GM12875 (cell line): ENCODE data around the gene RAD54L.

Experiments
- H3K4me3 ChIP-seq: one replicate; pipeline ENCODE4 v1.5.1; 2011; ENCODE audit warnings: low read depth, low read length, control low read depth
- CTCF ChIP-seq: IDR thresholded peaks from 2 replicates; pipeline ENCODE4 v1.5.1; 2011; ENCODE audit warnings: low read depth, mild to moderate bottlenecking, control low read depth, inconsistent platforms, low read length, moderate library complexity, borderline replicate concordance; ENCODE audit not compliant: insufficient read depth

The RAD54L gene

GRCh38 chr1:46281021-46281420 lies 33.5 kb downstream of the RAD54L start:
- no peak overlapping the region for H3K4me3 ChIP-seq
- TF ChIP-seq CTCF, result no peak

- TF ChIP-seq CTCF, result no peak
Measured at GRCh38 chr1:46284058-46284457, 36.5 kb downstream of the RAD54L start.

GRCh38 chr1:46284597-46285564 lies 37.3 kb downstream of the RAD54L start:
- no peak overlapping the region for H3K4me3 ChIP-seq
- no peak for TF ChIP-seq CTCF

More at GRCh38 chr1:46284058-46284457, 36.5 kb downstream of the RAD54L start:
- H3K4me3 ChIP-seq, result no peak overlapping the region

DNA sequence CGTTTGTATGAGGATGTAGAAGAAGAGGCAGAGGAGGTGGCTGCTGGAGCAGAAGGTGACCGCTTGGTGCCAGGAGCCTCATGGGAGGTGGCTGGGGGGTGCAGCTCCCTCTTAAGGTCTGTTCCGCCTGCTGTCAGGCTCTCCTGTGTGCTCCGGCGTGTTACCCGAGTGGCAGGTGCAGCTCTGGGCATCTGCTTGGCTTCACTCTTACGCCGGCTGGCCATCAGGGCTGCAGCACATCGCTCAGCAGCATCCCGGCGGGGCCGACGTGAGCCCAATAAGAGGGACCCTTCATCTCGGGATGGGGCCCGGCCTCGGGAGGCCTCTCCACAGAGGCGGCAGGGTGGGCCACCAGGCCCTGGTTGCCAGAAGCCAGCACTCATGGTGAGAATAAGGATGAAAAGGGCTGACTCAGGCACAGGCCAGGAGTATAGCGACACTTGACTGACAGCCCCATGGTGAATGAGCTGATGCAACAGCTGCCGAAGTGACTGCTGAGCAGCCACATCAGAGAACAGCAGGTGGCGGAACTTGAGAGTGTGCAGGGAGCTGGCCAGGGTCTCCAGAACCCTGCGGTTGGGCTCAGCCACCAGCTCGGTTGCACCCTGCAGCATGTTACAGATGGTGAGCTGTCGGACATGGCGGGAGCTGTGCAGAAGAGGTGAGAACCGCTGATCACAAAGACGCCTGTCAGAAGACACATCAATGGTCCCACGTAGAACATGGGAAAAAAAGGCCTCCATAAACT lies 38.3 kb downstream of the RAD54L start:
- no peak overlapping the region for H3K4me3 ChIP-seq
- TF ChIP-seq CTCF, result no peak

- no peak overlapping the region for H3K4me3 ChIP-seq
- no peak for TF ChIP-seq CTCF
Measured at GRCh38 chr1:46288485-46289133, 41.0 kb downstream of the RAD54L start.

- no peak for TF ChIP-seq CTCF
Measured at GRCh38 chr1:46289134-46289494, 41.6 kb downstream of the RAD54L start.

DNA sequence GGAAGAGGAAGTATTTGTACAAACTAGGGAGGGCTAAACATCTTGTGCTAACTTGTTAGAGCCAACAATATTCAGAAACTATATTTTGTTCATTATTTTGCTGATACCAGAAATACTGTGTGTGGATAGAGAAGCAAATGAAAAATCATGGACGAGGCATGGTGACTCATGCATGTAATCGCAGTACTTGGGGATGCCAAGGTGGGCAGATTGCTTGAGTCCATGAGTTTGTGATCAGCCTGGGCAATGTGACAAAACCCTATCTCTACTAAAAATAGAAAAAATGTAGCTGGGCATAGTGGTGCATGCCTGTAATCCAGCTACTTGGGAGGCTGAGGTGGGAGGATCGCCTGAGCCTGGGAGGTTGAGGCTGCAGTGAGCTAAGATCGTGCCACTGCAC lies 42.4 kb downstream of the RAD54L start:
- TF ChIP-seq CTCF, result no peak
- H3K4me3 ChIP-seq, result no peak overlapping the region

More at GRCh38 chr1:46289134-46289494, 41.6 kb downstream of the RAD54L start:
- no peak overlapping the region for H3K4me3 ChIP-seq
